ENCODE results near the gene CAPN13.

CAPN13 gene

GRCh38 chr2:30681022-30681421 is 126.2 kb downstream of the CAPN13 start:
- Histone ChIP-seq H3K18ac (ENCODE audit: low read length) (no peak overlapping the region), H2AFZ (ENCODE audit: low read length) (no peak overlapping the region), H3K4ac (ENCODE audit: low read length) (no peak overlapping the region), H3K9me3 (replicated peaks in 1 of 2; ENCODE audit: control insufficient read depth in 2 of 2, insufficient read depth in 1 of 2, low read depth in 1 of 2, low read length in 2 of 2) (peaks cover 0 to 3% of the 10 kb centered on the region in 2 donors), H4K91ac (ENCODE audit: low read depth, low read length, poor library complexity) (no peak overlapping the region), H3K27me3 (ENCODE audit: control insufficient read depth in 3 of 3, insufficient read depth in 3 of 3, low read depth in 1 of 3, low read length in 3 of 3) (peaks cover 0 to 5% (median 2%) of the 10 kb centered on the region in 3 experiments), H2AK5ac (ENCODE audit: low read depth, low read length) (peak overlapping the region; percentile 51), H3K36me3 (replicated peaks in 1 of 2; ENCODE audit: control insufficient read depth in 2 of 2, insufficient read depth in 2 of 2, low read length in 2 of 2) (no peaks in the 10 kb centered on the region), H2BK5ac (ENCODE audit: low read length) (no peak overlapping the region), H3K79me1 (ENCODE audit: low read depth, low read length) (peaks cover 2% of the 10 kb centered on the region), H3K4me3 (ENCODE audit: low read length in 2 of 2) (no peak overlapping the region), H4K8ac (ENCODE audit: low read depth, low read length) (no peak overlapping the region), H3K9ac (ENCODE audit: low read depth, low read length, poor library complexity) (no peak overlapping the region), H2BK120ac (ENCODE audit: low read depth, low read length) (no peak overlapping the region), H2BK15ac (ENCODE audit: low read length) (no peak overlapping the region), H3K23ac (ENCODE audit: low read depth, low read length, poor library complexity) (no peak overlapping the region), H3K4me2 (ENCODE audit: insufficient read depth, low read length, poor library complexity, severe bottlenecking) (no peak overlapping the region), H3K14ac (ENCODE audit: low read length) (no peak overlapping the region), H3K27ac (replicated peaks; ENCODE audit: low read length) (no peak overlapping the region), H2BK12ac (ENCODE audit: low read length) (no peak overlapping the region), H3K4me1 (ENCODE audit: control insufficient read depth in 2 of 2, insufficient read depth in 1 of 2, low read depth in 1 of 2, low read length in 2 of 2) (no peaks in the 10 kb centered on the region)
- no peak for DNase-seq (ENCODE audit: low spot score)
- no CpG with 5 or more reads among the region's 4 CpGs for WGBS, 2 donors (ENCODE audit: extremely low coverage in 2 of 2, insufficient read length in 2 of 2, insufficient replicate concordance in 1 of 2)

GRCh38 chr2:30680121-30680520 is 127.1 kb downstream of the CAPN13 start:
- Histone ChIP-seq H2AK5ac (ENCODE audit: low read depth, low read length) (no peak overlapping the region), H3K4me3 (ENCODE audit: low read length in 2 of 2) (no peak overlapping the region), H3K23ac (ENCODE audit: low read depth, low read length, poor library complexity) (no peak overlapping the region), H3K4ac (ENCODE audit: low read length) (no peak overlapping the region), H3K36me3 (replicated peaks in 1 of 2; ENCODE audit: control insufficient read depth in 2 of 2, insufficient read depth in 2 of 2, low read length in 2 of 2) (no peaks in the 10 kb centered on the region), H3K79me1 (ENCODE audit: low read depth, low read length) (peaks cover 2% of the 10 kb centered on the region), H2BK12ac (ENCODE audit: low read length) (no peak overlapping the region), H2BK120ac (ENCODE audit: low read depth, low read length) (no peak overlapping the region), H2AFZ (ENCODE audit: low read length) (no peak overlapping the region), H2BK15ac (ENCODE audit: low read length) (no peak overlapping the region), H3K9ac (ENCODE audit: low read depth, low read length, poor library complexity) (no peak overlapping the region), H3K4me1 (ENCODE audit: control insufficient read depth in 2 of 2, insufficient read depth in 1 of 2, low read depth in 1 of 2, low read length in 2 of 2) (no peaks in the 10 kb centered on the region), H3K9me3 (replicated peaks in 1 of 2; ENCODE audit: control insufficient read depth in 2 of 2, insufficient read depth in 1 of 2, low read depth in 1 of 2, low read length in 2 of 2) (peaks cover 0 to 3% of the 10 kb centered on the region in 2 donors), H3K27ac (replicated peaks; ENCODE audit: low read length) (no peak overlapping the region), H2BK5ac (ENCODE audit: low read length) (no peak overlapping the region), H4K91ac (ENCODE audit: low read depth, low read length, poor library complexity) (no peak overlapping the region), H3K27me3 (ENCODE audit: control insufficient read depth in 3 of 3, insufficient read depth in 3 of 3, low read depth in 1 of 3, low read length in 3 of 3) (peaks cover 0 to 5% (median 2%) of the 10 kb centered on the region in 3 experiments), H3K18ac (ENCODE audit: low read length) (no peak overlapping the region), H3K14ac (ENCODE audit: low read length) (no peak overlapping the region), H3K4me2 (ENCODE audit: insufficient read depth, low read length, poor library complexity, severe bottlenecking) (no peak overlapping the region), H4K8ac (ENCODE audit: low read depth, low read length) (no peak overlapping the region)
- whole genome bisulfite sequencing, 2 donors (ENCODE audit: extremely low coverage in 2 of 2, insufficient read length in 2 of 2, insufficient replicate concordance in 1 of 2): no CpG with 5 or more reads among the region's 3 CpGs
- no peak for DNase-seq (ENCODE audit: low spot score)

- Histone ChIP-seq H3K4me2 (ENCODE audit: insufficient read depth, low read length, poor library complexity, severe bottlenecking) (no peak overlapping the region), H3K36me3 (replicated peaks in 1 of 2; ENCODE audit: control insufficient read depth in 2 of 2, insufficient read depth in 2 of 2, low read length in 2 of 2) (no peaks in the 10 kb centered on the region), H3K4me1 (ENCODE audit: control insufficient read depth in 2 of 2, insufficient read depth in 1 of 2, low read depth in 1 of 2, low read length in 2 of 2) (no peaks in the 10 kb centered on the region), H4K91ac (ENCODE audit: low read depth, low read length, poor library complexity) (no peak overlapping the region), H2BK12ac (ENCODE audit: low read length) (no peak overlapping the region), H4K8ac (ENCODE audit: low read depth, low read length) (no peak overlapping the region), H3K9me3 (replicated peaks in 1 of 2; ENCODE audit: control insufficient read depth in 2 of 2, insufficient read depth in 1 of 2, low read depth in 1 of 2, low read length in 2 of 2) (peaks cover 0 to 3% of the 10 kb centered on the region in 2 donors), H2BK15ac (ENCODE audit: low read length) (no peak overlapping the region), H2AK5ac (ENCODE audit: low read depth, low read length) (no peak overlapping the region), H3K23ac (ENCODE audit: low read depth, low read length, poor library complexity) (no peak overlapping the region), H3K14ac (ENCODE audit: low read length) (no peak overlapping the region), H2BK5ac (ENCODE audit: low read length) (no peak overlapping the region), H3K79me1 (ENCODE audit: low read depth, low read length) (peaks cover 2% of the 10 kb centered on the region), H3K18ac (ENCODE audit: low read length) (no peak overlapping the region), H3K27me3 (ENCODE audit: control insufficient read depth in 3 of 3, insufficient read depth in 3 of 3, low read depth in 1 of 3, low read length in 3 of 3) (peaks cover 0 to 5% (median 2%) of the 10 kb centered on the region in 3 experiments), H2BK120ac (ENCODE audit: low read depth, low read length) (no peak overlapping the region), H3K27ac (replicated peaks; ENCODE audit: low read length) (no peak overlapping the region), H3K4ac (ENCODE audit: low read length) (no peak overlapping the region), H3K9ac (ENCODE audit: low read depth, low read length, poor library complexity) (no peak overlapping the region), H3K4me3 (ENCODE audit: low read length in 2 of 2) (no peak overlapping the region), H2AFZ (ENCODE audit: low read length) (no peak overlapping the region)
- 100% methylated on average over 1 of the region's 12 CpGs; no CpG with 5 or more reads in 1 of the 2 donors for WGBS, 2 donors (ENCODE audit: extremely low coverage in 2 of 2, insufficient read length in 2 of 2, insufficient replicate concordance in 1 of 2)
- DNase-seq (ENCODE audit: low spot score): no peak
These were observed 127.7 kb downstream of the CAPN13 start for GRCh38 chr2:30679426-30680088.

- Histone ChIP-seq H2BK5ac (ENCODE audit: low read length) (peak overlapping the region; percentile 39), H3K14ac (ENCODE audit: low read length) (peak overlapping the region; percentile 56)
- WGBS, 2 donors (ENCODE audit: extremely low coverage in 2 of 2, insufficient read length in 2 of 2, insufficient replicate concordance in 1 of 2): no CpG with 5 or more reads among the region's 11 CpGs
These were observed 128.7 kb downstream of the CAPN13 start for GRCh38 chr2:30678410-30679137.

More at GRCh38 chr2:30678410-30679137, 128.7 kb downstream of the CAPN13 start:
- Histone ChIP-seq H3K18ac (ENCODE audit: low read length) (peak overlapping the region; percentile 48), H3K4me1 (ENCODE audit: control insufficient read depth in 2 of 2, insufficient read depth in 1 of 2, low read depth in 1 of 2, low read length in 2 of 2) (no peaks in the 10 kb centered on the region), H3K27me3 (ENCODE audit: control insufficient read depth in 3 of 3, insufficient read depth in 3 of 3, low read depth in 1 of 3, low read length in 3 of 3) (peaks cover 0 to 4% (median 2%) of the 10 kb centered on the region in 3 experiments), H2BK120ac (ENCODE audit: low read depth, low read length) (no peak overlapping the region), H2AFZ (ENCODE audit: low read length) (no peak overlapping the region), H4K8ac (ENCODE audit: low read depth, low read length) (peak overlapping the region; percentile 23), H3K4me2 (ENCODE audit: insufficient read depth, low read length, poor library complexity, severe bottlenecking) (no peak overlapping the region), H3K23ac (ENCODE audit: low read depth, low read length, poor library complexity) (no peak overlapping the region), H3K9me3 (replicated peaks in 1 of 2; ENCODE audit: control insufficient read depth in 2 of 2, insufficient read depth in 1 of 2, low read depth in 1 of 2, low read length in 2 of 2) (no peaks in the 10 kb centered on the region), H3K4ac (ENCODE audit: low read length) (peak overlapping the region; percentile 76), H3K79me1 (ENCODE audit: low read depth, low read length) (peaks cover 2% of the 10 kb centered on the region), H2BK15ac (ENCODE audit: low read length) (no peak overlapping the region), H3K9ac (ENCODE audit: low read depth, low read length, poor library complexity) (no peak overlapping the region), H4K91ac (ENCODE audit: low read depth, low read length, poor library complexity) (no peak overlapping the region), H2AK5ac (ENCODE audit: low read depth, low read length) (no peak overlapping the region), H3K4me3 (ENCODE audit: low read length in 2 of 2) (no peak overlapping the region), H2BK12ac (ENCODE audit: low read length) (no peak overlapping the region), H3K36me3 (replicated peaks in 1 of 2; ENCODE audit: control insufficient read depth in 2 of 2, insufficient read depth in 2 of 2, low read length in 2 of 2) (no peaks in the 10 kb centered on the region), H3K27ac (replicated peaks; ENCODE audit: low read length) (no peak overlapping the region)
- DNase-seq (ENCODE audit: low spot score): no peak
